ENCODE measurements around the gene VPS45. TPM values are rescaled to one million over a fixed set of nuclear protein-coding genes. Genes with fewer than 3 reads are reported as not detected.

VPS45 gene
- total RNA-seq, 1 donor from 2014 or later: 48.9 TPM

Other genes with a start within 250 kb of the VPS45 start
- gene BOLA1, start 168.2 kb upstream of the VPS45 start, total RNA-seq: 16.9 TPM
- gene SV2A, start 149.9 kb upstream of the VPS45 start, total RNA-seq: 0.32 TPM
- 22.8 TPM for gene SF3B4, start 140.0 kb upstream of the VPS45 start, total RNA-seq
- gene MTMR11, start 130.9 kb upstream of the VPS45 start, total RNA-seq: 2.0 TPM
- gene OTUD7B, start 57.0 kb upstream of the VPS45 start, total RNA-seq: 23.2 TPM
- 45.9 TPM for gene PLEKHO1, start 82.1 kb downstream of the VPS45 start, total RNA-seq
- 24.9 TPM for gene ANP32E, start 168.3 kb downstream of the VPS45 start, total RNA-seq
- 14.0 TPM for gene CA14, start 190.0 kb downstream of the VPS45 start, total RNA-seq
- 53.6 TPM for gene APH1A, start 201.2 kb downstream of the VPS45 start, total RNA-seq
- 8.8 TPM for gene C1orf54, start 205.0 kb downstream of the VPS45 start, total RNA-seq
- gene CIART, start 214.8 kb downstream of the VPS45 start, total RNA-seq: 11.8 TPM
- gene MRPS21, start 226.1 kb downstream of the VPS45 start, total RNA-seq: 71.2 TPM

Measured in Right ventricle myocardium superior (tissue), 1 donor.